ENCODE measurements around the gene PCDH7.

DNA sequence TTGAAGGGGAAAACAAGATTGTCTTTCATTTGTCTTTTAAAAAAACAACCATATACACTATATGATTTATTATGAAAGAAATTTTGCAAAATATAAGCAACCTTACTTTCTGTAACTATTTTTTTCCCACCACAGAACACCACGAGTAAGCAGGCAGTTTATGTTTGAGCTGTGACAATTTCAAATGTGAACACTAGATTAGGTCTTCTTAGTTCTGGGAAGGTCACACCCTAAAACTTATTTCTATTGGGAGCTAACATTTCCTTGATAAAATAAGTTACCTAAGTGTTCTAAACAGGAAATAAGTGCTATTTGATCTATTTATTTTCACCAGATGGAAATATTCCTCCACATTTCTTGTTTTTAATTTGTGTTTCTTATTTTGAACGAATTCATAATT is 50.6 kb downstream of the PCDH7 start:
- no peak for TF ChIP-seq CTCF (IDR thresholded peaks at IDR 0.05)
- no peak for TF ChIP-seq POLR2A (IDR thresholded peaks at IDR 0.05)
